Lower lobe of right lung (tissue), 2 donors: ENCODE data around the gene LTF. TPM values are rescaled to one million over a fixed set of nuclear protein-coding genes. Genes with fewer than 3 reads are reported as not detected.
A peak's percentile ranks its signal among the peaks of the same experiment; 100 is the strongest.

Source experiments
- ATAC-seq, 2 donors: fragments of 200-7000 bp; cut with Tn5 transposase; one replicate each; pipeline ENCODE4 v1.9.1; 2020 to 2022; ENCODE audit warnings: mild to moderate bottlenecking in 2 of 2, moderate library complexity in 2 of 2
- DNase-seq: peaks from one replicate; pipeline ENCODE4 v3.0.0-alpha.2; 2020
- H3K27ac ChIP-seq: fragments of 200-600 bp; one replicate; pipeline ENCODE4 v1.8.0; 2022
- H3K27me3 ChIP-seq: fragments of 200-600 bp; one replicate; pipeline ENCODE4 v1.8.0; 2022; ENCODE audit warnings: low read depth
- H3K36me3 ChIP-seq: fragments of 200-600 bp; one replicate; pipeline ENCODE4 v1.8.0; 2022; ENCODE audit warnings: mild to moderate bottlenecking
- H3K4me1 ChIP-seq: fragments of 200-600 bp; one replicate; pipeline ENCODE4 v1.8.0; 2022
- H3K4me3 ChIP-seq: fragments of 200-600 bp; one replicate; pipeline ENCODE4 v1.8.0; 2022; ENCODE audit warnings: mild to moderate bottlenecking
- H3K9me3 ChIP-seq: fragments of 200-600 bp; one replicate; pipeline ENCODE4 v1.8.0; 2022
- CTCF ChIP-seq: fragments of 200-600 bp; IDR thresholded peaks from one replicate; pipeline ENCODE4 v1.8.0; 2022; ENCODE audit warnings: antibody characterized with exemption, mild to moderate bottlenecking
- intact Hi-C: fragments of 100-400 bp; cut with DNase I; formaldehyde crosslinking; loops from one replicate; pipeline ENCODE4 v1.11.0; 2022
- total RNA-seq: library from RNA; stranded (reverse); fragmentation: NEBNext Ultra II Directional; extraction: Animal tissue kit (Norgen Biotek cat#: 25700); gene quantifications from one replicate; pipeline ENCODE4 v1.2.1, GENCODE V29; 2021
- donor health status: DM: no; HTN: yes; CAD: no; lungs with severe emphysema.

Gene LTF
- total RNA-seq, 1 donor from 2014 or later: 53.5 TPM

DNA sequence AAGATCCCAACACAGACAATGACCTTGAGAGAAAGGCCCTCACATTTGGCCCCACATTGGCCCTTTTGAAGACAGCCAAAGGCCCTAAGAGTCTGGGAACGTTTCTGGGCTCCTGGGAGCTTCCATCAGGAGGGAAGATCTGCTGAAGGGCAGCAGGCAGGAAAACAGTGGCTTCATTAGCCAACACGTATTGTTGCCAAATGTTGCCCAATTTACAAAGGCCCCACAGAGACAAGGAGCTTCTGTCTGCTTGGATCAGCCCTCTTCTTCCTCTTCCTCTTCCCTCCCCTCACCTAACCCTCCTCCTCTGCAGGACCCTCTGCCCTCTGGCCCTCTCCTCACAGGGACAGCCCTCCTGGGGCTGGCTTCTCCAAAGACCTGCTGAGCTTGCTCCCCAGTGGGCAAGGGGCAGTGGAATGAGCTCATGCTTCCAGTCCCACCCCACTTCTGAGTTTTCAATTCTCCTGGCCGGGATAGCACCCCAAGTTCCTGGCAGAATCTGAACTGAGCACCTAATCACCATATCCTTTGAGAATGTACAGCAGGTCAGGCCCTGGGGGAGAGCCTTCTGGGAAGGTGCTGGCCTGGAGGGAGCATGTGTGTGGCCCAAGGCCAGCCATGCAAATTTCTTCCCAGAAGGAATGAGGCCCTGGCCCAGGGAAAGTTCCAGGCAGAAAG, 5.1 kb upstream of the LTF start:
- no peak for DNase-seq
- no peak for TF ChIP-seq CTCF
- H3K9me3 ChIP-seq: no peaks in the 10 kb centered on the region
- intact Hi-C loops: no loop called here
- no peaks in the 10 kb centered on the region for H3K36me3 ChIP-seq
- no peak overlapping the region for H3K4me3 ChIP-seq
- ATAC-seq: peak; percentile 7 to 18
- peaks cover 5% of the 10 kb centered on the region for H3K27me3 ChIP-seq
- H3K4me1 ChIP-seq: peaks cover 14% of the 10 kb centered on the region
- no peak overlapping the region for H3K27ac ChIP-seq

DNA sequence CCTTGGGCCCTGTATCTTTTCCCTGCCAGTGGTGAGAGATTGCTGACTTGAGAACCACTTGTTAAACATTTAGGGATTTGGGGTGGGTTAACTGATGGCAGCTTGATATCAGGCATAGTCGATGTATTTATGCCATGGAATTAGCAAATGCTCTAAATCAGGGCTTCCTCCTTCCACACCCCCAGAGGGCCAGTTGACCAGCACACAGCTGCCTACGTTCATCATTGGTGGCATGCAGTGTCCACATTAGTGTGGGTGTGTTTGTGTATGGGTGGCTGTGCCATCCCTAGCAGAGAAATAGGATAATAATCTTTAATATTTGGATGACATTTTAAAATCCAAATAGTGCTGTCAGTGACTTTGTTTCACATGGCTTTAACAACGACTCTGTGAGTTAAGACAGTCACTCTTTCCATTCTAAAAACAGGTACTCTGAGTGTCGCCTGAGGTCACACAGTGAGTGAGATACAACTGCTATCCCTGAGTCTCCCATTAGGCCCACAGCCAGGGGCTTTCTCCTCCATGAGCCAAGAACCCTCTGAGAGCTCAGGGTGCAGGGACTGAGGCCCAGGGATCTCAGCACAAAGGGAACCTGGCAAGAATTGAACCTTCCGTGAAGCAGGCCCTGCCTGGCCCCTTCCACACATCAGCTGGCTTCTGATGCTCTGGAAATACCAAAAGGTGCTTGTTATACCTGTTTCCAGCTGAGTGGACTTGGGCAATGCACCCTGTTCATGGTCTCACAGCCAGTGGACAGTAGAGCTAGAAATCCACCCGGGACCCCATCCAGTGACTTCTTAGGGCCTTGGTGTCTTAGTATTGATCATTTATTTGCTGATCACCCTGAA, 4.3 kb upstream of the LTF start:
- Histone ChIP-seq H3K27ac (no peak overlapping the region), H3K36me3 (no peaks in the 10 kb centered on the region), H3K4me1 (peaks cover 23% of the 10 kb centered on the region), H3K27me3 (peaks cover 14% of the 10 kb centered on the region), H3K9me3 (no peaks in the 10 kb centered on the region), H3K4me3 (no peak overlapping the region)
- DNase-seq: no peak
- no peak for TF ChIP-seq CTCF
- ATAC-seq: no peak
- intact Hi-C loops: no loop called here

- H3K9me3 ChIP-seq: no peaks in the 10 kb centered on the region
- no peak overlapping the region for H3K27ac ChIP-seq
- peaks cover 30% of the 10 kb centered on the region for H3K4me1 ChIP-seq
- no peaks in the 10 kb centered on the region for H3K36me3 ChIP-seq
- DNase-seq (no peak), ATAC-seq (no peak)
- no peak for TF ChIP-seq CTCF
- peaks cover 19% of the 10 kb centered on the region for H3K27me3 ChIP-seq
- intact Hi-C loops: no loop called here
- no peak overlapping the region for H3K4me3 ChIP-seq
Measured at GRCh38 chr3:46467562-46467961, 2.9 kb upstream of the LTF start.

GRCh38 chr3:46466871-46467403, 2.2 kb upstream of the LTF start:
- Histone ChIP-seq H3K4me1 (peaks cover 30% of the 10 kb centered on the region), H3K9me3 (no peaks in the 10 kb centered on the region)

DNA sequence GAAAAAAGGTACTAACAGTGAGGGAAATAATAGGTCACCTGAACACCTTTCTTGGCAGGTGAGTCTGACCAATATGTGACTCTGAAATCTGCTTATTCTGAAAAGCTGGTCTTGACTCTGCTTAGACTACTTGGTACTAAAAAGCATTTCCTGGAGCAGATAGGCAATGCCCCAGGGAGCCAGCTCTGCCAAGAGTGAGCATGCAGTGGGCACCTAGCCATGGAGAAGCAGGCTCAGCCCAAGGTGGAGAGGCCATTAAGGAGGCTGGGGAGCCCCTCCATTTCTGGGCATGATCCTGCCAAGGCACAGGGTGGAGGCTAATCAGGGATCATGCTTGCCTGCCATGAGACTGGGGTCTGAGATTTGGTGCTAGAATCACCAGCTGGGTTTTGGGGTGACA, 1.6 kb upstream of the LTF start:
- no peak overlapping the region for H3K4me3 ChIP-seq
- H3K9me3 ChIP-seq: no peaks in the 10 kb centered on the region
- no peak for TF ChIP-seq CTCF
- intact Hi-C loops: no loop called here
- H3K27ac ChIP-seq: no peak overlapping the region
- peaks cover 30% of the 10 kb centered on the region for H3K4me1 ChIP-seq
- H3K36me3 ChIP-seq: no peaks in the 10 kb centered on the region
- DNase-seq (no peak), ATAC-seq (no peak)
- H3K27me3 ChIP-seq: peaks cover 19% of the 10 kb centered on the region

More at GRCh38 chr3:46466871-46467403, 2.2 kb upstream of the LTF start:
- no peak for TF ChIP-seq CTCF
- Histone ChIP-seq H3K27me3 (peaks cover 19% of the 10 kb centered on the region), H3K27ac (no peak overlapping the region), H3K4me3 (no peak overlapping the region), H3K36me3 (no peaks in the 10 kb centered on the region)
- intact Hi-C loops: no loop called here
- ATAC-seq (no peak), DNase-seq (no peak)
